K562 (cell line): ENCODE results near the gene ACLY. TPM values are rescaled to one million over a fixed set of nuclear protein-coding genes. Genes with fewer than 3 reads are reported as not detected.

Experiments
- ATAC-seq: fragments of 200-7000 bp; cut with Tn5 transposase; 3 replicates; pipeline ENCODE4 v1.9.1; 2020; ENCODE audit warnings: moderate library complexity
- BruUV-seq: library from RNA; stranded (reverse); fragments of 400-500 nt; replicated peaks from 2 replicates; lab custom pipeline; 2021; lab: Mats Ljungman, UMichigan
- CTCF ChIA-PET: fragments of 300-600 bp; formaldehyde crosslinking; extraction: SDS; loops from one replicate; lab custom pipeline; 2021; ENCODE audit warnings: low intra/inter-chr PET ratio; lab: Yijun Ruan, JAX
- POLR2A ChIA-PET: fragments of 300-600, 350-650 bp; sonication (Branson Sonifier 250); formaldehyde crosslinking; extraction: SDS; loops from one replicate; lab custom pipeline; 2021; ENCODE audit warnings: antibody characterized with exemption, inconsistent platforms; lab: Yijun Ruan, JAX
- DNase-seq, 4 experiments: peaks; one replicate each; pipeline versions ENCODE4 v3.0.0 to v3.0.0-alpha.2; 2011 to 2018; ENCODE audit warnings: low spot score in 3 of 4, mixed read lengths in 3 of 4; ENCODE audit errors: extremely low read depth in 1 of 4
- FAIRE-seq: peaks from 2 replicates; lab custom pipeline; 2011; peaks lifted over from hg19 to GRCh38; lab: Jason Lieb, UNC
- H2AFZ ChIP-seq: 2 replicates; pipeline ENCODE4 v1.6.0; 2011; ENCODE audit warnings: low read depth, low read length, control low read depth, inconsistent platforms
- H3K27ac ChIP-seq: fragments of 200-600 bp; 3 replicates; pipeline ENCODE4 v1.8.0; 2011; ENCODE audit warnings: low read depth, mild to moderate bottlenecking, control low read depth, inconsistent platforms, low read length, moderate library complexity, mixed read lengths; ENCODE audit errors: extremely low read depth
- H3K27me3 ChIP-seq, 2 experiments: fragments of 300-600 bp in 1 of 2; 2 replicates in 1 of 2; 3 replicates in 1 of 2; pipeline versions ENCODE4 v1.6.0 to v1.8.0; 2011; ENCODE audit warnings: inconsistent platforms in 2 of 2, low read length in 2 of 2, mild to moderate bottlenecking in 1 of 2, mixed read lengths in 1 of 2, moderate library complexity in 1 of 2; ENCODE audit not compliant: control insufficient read depth in 2 of 2, insufficient read depth in 2 of 2
- H3K36me3 ChIP-seq: fragments of 300-600 bp; 3 replicates; pipeline ENCODE4 v1.8.0; 2011; ENCODE audit warnings: mild to moderate bottlenecking, low read length, inconsistent platforms; ENCODE audit not compliant: control insufficient read depth, insufficient read depth
- H3K4me1 ChIP-seq, 2 experiments: fragments of 200-600 bp in 1 of 2; replicated peaks in 1 of 2; 2 replicates in 1 of 2; 3 replicates in 1 of 2; pipeline versions ENCODE4 v1.5.1 to v1.8.0; 2011; ENCODE audit warnings: inconsistent platforms in 2 of 2, low read length in 2 of 2, mild to moderate bottlenecking in 1 of 2, mixed read lengths in 1 of 2, moderate library complexity in 1 of 2; ENCODE audit not compliant: control insufficient read depth in 2 of 2, insufficient read depth in 2 of 2
- H3K4me2 ChIP-seq: 2 replicates; pipeline ENCODE4 v1.6.1; 2011; ENCODE audit warnings: low read length, control low read depth, inconsistent platforms, mixed read lengths; ENCODE audit not compliant: insufficient read depth
- H3K4me3 ChIP-seq: fragments of 200-600 bp; sonication (generic), shearing (Covaris generic); 2 replicates; pipeline ENCODE4 v1.5.1; 2016; ENCODE audit warnings: control low read depth, inconsistent platforms
- H3K79me2 ChIP-seq: fragments of 200-600 bp; 3 replicates; pipeline ENCODE4 v1.8.0; 2011; ENCODE audit warnings: low read length, inconsistent platforms; ENCODE audit not compliant: control insufficient read depth, insufficient read depth
- H3K9ac ChIP-seq, 2 experiments: 2 replicates each; pipeline versions ENCODE4 v1.6.0 to v1.6.1; 2011; ENCODE audit warnings: low read depth in 2 of 2, low read length in 2 of 2, control low read depth in 1 of 2, inconsistent platforms in 1 of 2, mild to moderate bottlenecking in 1 of 2, mixed read lengths in 1 of 2; ENCODE audit not compliant: insufficient read depth in 1 of 2
- H3K9me1 ChIP-seq: one replicate; pipeline ENCODE4 v1.6.0; 2011; ENCODE audit warnings: inconsistent platforms, mild to moderate bottlenecking, low read length, moderate library complexity; ENCODE audit not compliant: control insufficient read depth, insufficient read depth
- H3K9me3 ChIP-seq: replicated peaks from 2 replicates; pipeline ENCODE4 v1.5.1; 2011; ENCODE audit warnings: low read depth, low read length, inconsistent platforms; ENCODE audit not compliant: control insufficient read depth, insufficient read depth
- H4K20me1 ChIP-seq: replicated peaks from 2 replicates; pipeline ENCODE4 v1.6.1; 2011; ENCODE audit warnings: low read length, inconsistent platforms, mixed read lengths; ENCODE audit not compliant: control insufficient read depth, insufficient read depth
- EGR1 ChIP-seq: fragments of 450-650 bp; conservative IDR thresholded peaks from 2 replicates; pipeline ENCODE4 v1.6.1; 2017; ENCODE audit warnings: mild to moderate bottlenecking
- FOSL1 ChIP-seq: fragments of 200-800 bp; sonication (Bioruptor generic); conservative IDR thresholded peaks from 2 replicates; pipeline ENCODE4 v1.6.1; 2016; ENCODE audit warnings: missing genetic modification characterization, missing compliant biosample characterization
- WGBS: fragments of 100-300 bp; shearing (Covaris generic); methylation state at CpG from one replicate; pipeline ENCODE4 v1.1.6; 2016; ENCODE audit warnings: low coverage, mixed read lengths; ENCODE audit not compliant: insufficient coverage; ENCODE audit errors: missing lambda C conversion rate; 5-methylcytosine and 5-hydroxymethylcytosine counted together
- in situ Hi-C: fragments of 300-500 bp; cut with MboI; formaldehyde crosslinking; loops from 4 replicates; pipeline ENCODE4 v1.15.0; 2018; ENCODE audit warnings: inconsistent platforms, mixed read lengths
- intact Hi-C: fragments of 100-400 bp; cut with micrococcal nuclease; formaldehyde crosslinking; loops from 2 replicates; pipeline ENCODE4 v1.14.2; 2022
- polyA plus RNA-seq, 8 experiments: library from polyadenylated mRNA; depleted of rRNA in 4 of 8; stranded (reverse) in 5 of 8; unstranded in 3 of 8; fragments of >200 nt; fragmentation: Nextera tagmentation in 2 of 8; fragmentation: Illumina TruSeq in 1 of 8; extraction: Ambion mirVana in 2 of 8; extraction: Trizol in 1 of 8; gene quantifications; 2 replicates each; pipeline versions ENCODE4 v1.2.1 to v1.2.3, GENCODE V29; 2011 to 2014; ENCODE audit warnings: inconsistent platforms in 1 of 8, missing spikeins in 1 of 8
- total RNA-seq, 7 experiments: library from RNA; depleted of rRNA in 6 of 7; stranded (reverse); fragments of >200 nt in 6 of 7; fragmentation: Illumina TruSeq in 2 of 7; extraction: Trizol in 2 of 7; gene quantifications; 2 replicates each; pipeline versions ENCODE4 v1.2.1 to v1.2.3, GENCODE V29; 2011 to 2021; ENCODE audit warnings: low replicate concordance in 1 of 7
- TF ChIP-seq, protein P1 (sequence below): fragments of 450-650 bp; IDR thresholded peaks from 2 replicates; pipeline ENCODE4 v1.6.1; 2016

Gene ACLY
- total and polyA plus RNA-seq, 9 of the 15 experiments (the other 6 are each of a cell fraction or from before 2014, with no cell fraction given): 42.9 to 280 (median 125) TPM

DNA sequence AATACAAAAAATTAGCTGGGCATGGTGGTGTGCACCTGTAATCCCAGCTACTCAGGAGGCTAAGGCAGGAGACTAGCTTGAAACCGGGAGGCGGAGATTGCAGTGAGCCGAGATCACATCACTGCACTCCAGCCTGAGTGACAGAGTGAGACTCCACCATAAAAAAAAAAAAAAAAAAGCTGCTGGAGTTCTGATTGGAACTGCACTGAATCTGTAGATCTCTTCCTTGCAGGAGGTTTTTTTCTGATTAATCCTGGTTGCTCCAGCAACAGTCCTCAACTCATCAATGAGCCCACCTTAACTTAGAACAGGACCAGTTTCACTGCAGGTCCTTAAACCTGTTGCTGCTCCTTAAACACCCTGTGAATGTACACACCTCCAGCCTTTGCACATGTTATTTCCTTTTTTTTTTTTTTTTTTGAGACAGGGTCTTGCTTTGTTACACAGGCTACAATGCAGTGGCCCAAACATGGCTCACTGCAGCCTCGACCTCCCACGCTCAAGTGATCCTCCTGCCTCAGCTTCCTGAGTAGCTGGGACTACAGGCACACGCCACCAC is 10.0 kb upstream of the ACLY start:
- Histone ChIP-seq H3K4me1 (peaks cover 19 to 21% of the 10 kb centered on the region in 2 experiments; a peak in 4 of 5 replicates), H3K9me3 (no peaks in the 10 kb centered on the region), H3K27me3 (no peaks in the 10 kb centered on the region), H3K4me2 (peak overlapping the region; percentile 98), H4K20me1 (no peaks in the 10 kb centered on the region), H3K9me1 (no peaks in the 10 kb centered on the region), H3K27ac (peak overlapping the region; percentile 82), H3K36me3 (no peaks in the 10 kb centered on the region), H3K9ac (peak overlapping the region; percentile 70 to 79), H3K4me3 (peak overlapping the region; percentile 45; the same call in 1 of the 2 replicates), H2AFZ (peak overlapping the region; percentile 93), H3K79me2 (peaks cover 13% of the 10 kb centered on the region; the same call in 2 of the 3 replicates)
- DNase-seq (no peak), FAIRE-seq (no peak), ATAC-seq (no peak)
- no TSS peak for BruUV-seq
- in situ Hi-C loops (no loop called here), intact Hi-C loops (no loop called here)
- TF ChIP-seq, protein P1, sequence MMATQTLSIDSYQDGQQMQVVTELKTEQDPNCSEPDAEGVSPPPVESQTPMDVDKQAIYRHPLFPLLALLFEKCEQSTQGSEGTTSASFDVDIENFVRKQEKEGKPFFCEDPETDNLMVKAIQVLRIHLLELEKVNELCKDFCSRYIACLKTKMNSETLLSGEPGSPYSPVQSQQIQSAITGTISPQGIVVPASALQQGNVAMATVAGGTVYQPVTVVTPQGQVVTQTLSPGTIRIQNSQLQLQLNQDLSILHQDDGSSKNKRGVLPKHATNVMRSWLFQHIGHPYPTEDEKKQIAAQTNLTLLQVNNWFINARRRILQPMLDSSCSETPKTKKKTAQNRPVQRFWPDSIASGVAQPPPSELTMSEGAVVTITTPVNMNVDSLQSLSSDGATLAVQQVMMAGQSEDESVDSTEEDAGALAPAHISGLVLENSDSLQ: peak; percentile 84
- 0 out of 2 replicates have a peak, but pooled peaks have one; percentile 19 for TF ChIP-seq EGR1
- no peak for TF ChIP-seq FOSL1 (tag)
- POLR2A ChIA-PET: interaction anchor here (0.6 to 2.4 kb wide), 7 partner anchors 8 to 256 kb away, joined by 3 to 21 read pairs (median 4); partner anchors contain the start of genes ACLY and CNP
- CTCF ChIA-PET: no interaction called here
- 39% methylated on average over 6 of the region's 6 CpGs for WGBS
